Stimulated activated CD4-positive, alpha-beta T cell treated with anti-CD3 and anti-CD28 coated beads, TNF-alpha, amount 100 ng/mL, for 24 hours (primary cell): ENCODE data around the gene LCNL1.

ENCODE experiments used
- DNase-seq, 3 experiments: peaks; one replicate each; pipeline ENCODE4 v3.0.0-alpha.2; 2020; ENCODE audit warnings: low read depth in 3 of 3

LCNL1 gene

DNA sequence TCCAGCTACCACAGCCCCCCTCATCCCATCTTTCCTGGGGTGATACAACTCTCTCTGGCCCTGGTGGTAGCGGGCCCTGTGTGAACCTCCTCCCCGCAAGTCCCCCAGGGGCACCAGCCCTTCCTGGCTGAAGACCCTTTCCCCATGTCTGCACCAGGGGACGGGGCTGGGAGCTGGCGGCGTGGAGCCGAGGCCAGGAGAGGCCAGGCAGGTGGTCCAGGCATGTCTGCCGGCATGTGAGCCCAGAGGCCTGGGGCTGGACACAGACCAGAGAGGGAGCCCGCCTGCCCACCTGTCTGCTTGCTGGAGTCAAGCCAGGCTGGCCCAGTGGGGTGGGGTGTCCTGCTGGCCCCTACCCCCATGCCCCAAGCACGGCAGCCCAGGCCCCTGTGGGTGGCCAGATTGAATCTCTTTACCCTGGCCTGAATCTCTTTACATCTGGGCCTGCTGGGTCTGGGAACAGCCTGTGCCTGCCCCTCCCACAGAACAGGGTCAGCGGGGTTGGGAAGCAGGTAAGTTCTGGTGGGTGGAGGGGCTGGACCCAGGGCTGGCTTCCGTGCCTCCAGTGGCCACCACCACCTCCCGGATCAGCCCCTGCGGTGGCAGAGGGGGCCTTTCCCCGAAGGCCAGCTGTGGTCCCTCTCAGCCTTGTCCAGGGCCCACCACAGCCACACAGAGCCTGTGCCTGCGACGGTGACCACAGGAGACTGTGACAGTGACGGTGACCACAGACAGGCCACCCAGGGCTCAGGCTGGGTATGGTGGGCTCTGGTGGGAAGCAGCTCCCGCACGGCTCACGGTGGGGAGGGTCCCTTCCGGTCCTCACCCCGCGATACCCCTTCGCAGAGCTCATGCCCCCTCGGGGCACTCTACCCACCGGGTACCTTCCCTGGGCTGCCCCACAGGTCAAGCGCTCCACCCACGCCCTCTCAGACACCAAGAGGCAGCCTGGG, 23.6 kb upstream of the LCNL1 start:
- DNase-seq = no peak

DNA sequence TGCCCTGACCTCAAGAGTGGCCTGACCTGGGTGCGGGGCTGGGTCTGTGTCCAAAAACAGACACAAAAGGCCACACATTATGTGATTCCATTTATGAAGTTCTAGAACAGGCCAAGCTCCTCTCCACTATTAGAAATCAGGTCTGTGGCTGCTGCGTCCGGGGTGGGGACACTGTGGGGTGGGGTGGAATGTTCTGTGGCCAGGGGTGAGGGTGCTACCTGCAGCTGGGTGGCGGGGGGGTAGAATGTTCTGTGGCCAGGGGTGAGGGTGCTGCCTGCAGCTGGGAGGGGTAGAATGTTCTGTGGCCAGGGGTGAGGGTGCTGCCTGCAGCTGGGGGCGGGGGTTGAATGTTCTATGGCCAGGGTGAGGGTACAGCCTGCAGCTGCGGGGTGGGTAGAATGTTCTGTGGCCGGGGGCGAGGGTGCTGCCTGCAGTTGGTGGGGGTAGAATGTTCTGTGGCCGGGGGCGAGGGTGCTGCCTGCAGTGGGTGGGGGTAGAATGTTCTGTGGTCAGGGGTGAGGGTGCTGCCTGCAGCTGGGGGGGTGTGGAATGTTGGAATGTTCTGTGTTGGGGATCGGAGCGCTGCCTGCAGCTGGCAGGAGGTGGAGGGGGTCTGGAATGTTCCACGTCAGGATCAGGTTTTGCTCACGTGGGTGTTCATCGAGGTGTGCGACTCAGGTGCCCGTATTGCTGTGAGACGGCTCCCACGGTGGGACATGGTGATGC, 22.4 kb upstream of the LCNL1 start:
- DNase-seq = no peak

DNA sequence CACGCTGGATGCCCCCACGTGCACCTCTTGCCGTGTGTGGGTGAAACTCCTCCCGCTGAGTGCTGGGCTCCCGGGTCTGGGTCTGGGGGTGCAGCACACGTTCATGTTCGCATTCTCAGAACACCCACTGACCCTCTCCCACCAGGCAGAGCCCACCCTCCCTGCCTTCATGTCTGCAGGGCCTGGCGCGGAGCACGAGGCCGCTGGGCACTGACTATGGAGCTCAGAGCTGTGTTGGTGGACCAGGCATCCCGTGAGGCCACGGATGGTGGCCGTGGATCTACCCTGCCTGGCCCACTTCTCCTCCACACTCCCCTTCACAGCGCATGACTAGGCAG, 21.9 kb upstream of the LCNL1 start:
- DNase-seq = no peak

GRCh38 chr9:136961279-136962065, 21.3 kb upstream of the LCNL1 start:
- DNase-seq = no peak

- no peak for DNase-seq
These were observed 20.6 kb upstream of the LCNL1 start for GRCh38 chr9:136962163-136962562.

- DNase-seq = no peak
These were observed 20.0 kb upstream of the LCNL1 start for GRCh38 chr9:136962701-136963248.

DNA sequence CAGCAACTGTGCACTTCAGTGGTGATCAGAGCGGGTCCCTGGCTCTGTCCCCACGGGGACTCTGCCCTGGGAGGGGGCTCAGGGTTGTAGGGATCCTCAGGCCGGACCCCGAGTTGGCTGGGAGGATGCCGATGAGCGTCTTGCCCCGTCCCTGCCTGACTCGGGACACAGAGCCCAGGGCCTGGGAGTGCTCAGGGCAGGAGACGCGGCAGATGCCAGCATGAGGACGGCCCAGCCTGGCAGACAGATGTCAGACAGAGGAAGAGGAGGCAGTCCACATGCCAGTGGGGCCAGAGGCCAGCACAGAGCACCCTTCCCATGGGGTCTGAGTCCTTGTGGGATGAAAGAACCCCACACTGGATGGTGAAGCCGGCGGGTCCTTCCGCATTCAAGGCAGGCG, 19.5 kb upstream of the LCNL1 start:
- DNase-seq = no peak

GRCh38 chr9:136963751-136964150, 19.0 kb upstream of the LCNL1 start:
- no peak for DNase-seq

GRCh38 chr9:136964171-136964689, 18.6 kb upstream of the LCNL1 start:
- DNase-seq = no peak

DNA sequence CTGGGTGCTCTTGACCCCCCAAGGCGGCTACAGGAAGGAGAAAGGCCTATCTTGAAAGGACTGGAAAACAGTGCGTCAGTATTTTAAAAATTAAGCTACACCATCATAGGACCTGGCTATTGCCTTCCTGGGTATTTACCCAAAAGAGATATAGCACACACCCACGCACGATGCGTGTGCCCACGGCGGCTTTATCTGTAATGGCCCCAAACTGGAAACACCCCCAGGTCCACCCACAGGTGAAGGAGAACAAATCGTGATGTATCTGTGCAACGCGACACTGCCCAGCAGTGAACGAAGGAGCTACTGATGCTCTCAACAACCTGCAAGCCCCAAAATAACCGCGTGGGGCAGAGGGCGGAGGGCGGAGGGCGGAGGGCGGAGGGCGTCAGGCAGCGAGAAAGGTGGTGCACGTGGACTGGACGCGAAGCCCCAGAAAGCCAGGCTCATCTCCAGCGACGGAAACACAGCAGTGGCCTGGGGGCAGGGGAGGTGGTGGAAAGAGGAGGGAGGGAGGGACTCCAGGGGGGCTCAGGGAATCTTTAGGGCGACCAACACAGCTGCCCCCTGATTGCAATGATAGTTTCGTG, 17.9 kb upstream of the LCNL1 start:
- no peak for DNase-seq

DNA sequence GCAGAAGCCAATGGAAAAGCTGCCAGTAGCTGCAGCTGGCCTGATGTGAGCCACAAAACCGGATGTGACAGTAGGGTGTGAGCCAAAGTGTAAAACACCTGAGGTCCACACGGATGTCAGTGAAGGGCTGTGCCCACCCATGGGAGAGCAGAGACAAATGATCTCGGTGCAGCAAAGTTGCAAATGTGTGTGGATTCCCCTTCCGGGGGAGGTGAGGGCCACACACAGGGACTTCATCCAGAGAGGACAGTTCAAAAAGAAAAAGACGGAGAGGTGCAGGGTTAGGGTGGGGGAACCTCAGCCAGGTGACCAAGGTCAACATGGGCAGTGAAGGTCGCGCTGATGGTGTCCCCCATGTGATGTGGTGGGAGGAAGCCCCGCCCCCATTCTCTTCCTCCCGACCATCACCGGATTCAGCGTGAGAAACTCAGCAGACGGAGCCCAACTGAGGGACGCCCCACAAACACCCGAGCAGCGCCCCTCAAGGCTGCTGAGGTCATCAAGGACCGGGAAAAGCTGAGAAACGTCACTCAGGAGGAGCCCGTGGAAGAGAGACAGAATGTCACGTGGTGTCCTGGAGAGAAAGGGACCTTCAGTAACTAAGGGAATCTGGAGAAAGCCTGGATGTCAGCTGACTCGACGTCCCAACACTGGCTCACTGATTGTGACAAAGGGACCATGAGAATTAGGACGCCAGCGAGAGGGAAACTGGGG, 16.9 kb upstream of the LCNL1 start:
- no peak for DNase-seq

GRCh38 chr9:136968333-136969127, 14.3 kb upstream of the LCNL1 start:
- DNase-seq = no peak

DNA sequence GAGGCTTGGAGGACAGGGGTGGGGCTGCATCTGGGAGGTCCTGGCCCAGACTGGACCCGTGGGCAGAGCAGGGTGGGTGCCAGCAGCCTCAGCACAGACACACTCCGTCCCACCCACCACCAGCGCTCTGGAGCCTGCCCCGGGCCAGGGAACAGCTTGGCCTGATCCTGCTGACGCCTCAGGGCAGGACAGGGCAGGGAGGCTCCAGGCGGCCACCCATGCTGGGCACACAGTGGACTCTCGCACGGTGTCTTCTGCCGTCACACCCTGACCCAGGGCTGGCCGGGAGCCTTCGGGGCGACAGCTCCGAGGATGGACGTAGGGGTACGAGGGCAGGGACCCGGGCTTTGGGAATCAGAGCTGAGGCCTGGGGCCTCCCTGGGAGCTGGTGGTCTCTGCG, 13.6 kb upstream of the LCNL1 start:
- no peak for DNase-seq

GRCh38 chr9:136969774-136970173, 13.0 kb upstream of the LCNL1 start:
- no peak for DNase-seq

DNA sequence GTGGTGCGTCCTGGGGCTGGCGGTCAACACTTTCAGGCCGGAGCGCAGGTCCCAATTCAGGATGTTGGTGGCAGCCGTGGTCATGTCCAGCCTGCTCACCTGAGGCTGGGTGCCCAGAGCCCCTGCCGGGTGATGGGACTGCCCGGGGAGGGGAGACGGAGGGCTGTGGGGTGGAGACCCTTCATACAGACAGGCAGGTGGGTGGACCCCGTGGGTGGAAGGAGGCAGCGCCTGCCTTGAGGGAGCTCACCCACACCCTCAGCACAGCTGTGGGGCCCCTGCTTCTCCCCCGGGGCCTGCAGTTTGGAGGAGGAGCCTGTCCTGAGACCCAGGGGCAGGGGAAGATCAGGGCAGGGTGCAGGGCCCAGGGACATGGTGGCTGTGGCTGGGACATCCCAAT, 12.4 kb upstream of the LCNL1 start:
- no peak for DNase-seq

DNA sequence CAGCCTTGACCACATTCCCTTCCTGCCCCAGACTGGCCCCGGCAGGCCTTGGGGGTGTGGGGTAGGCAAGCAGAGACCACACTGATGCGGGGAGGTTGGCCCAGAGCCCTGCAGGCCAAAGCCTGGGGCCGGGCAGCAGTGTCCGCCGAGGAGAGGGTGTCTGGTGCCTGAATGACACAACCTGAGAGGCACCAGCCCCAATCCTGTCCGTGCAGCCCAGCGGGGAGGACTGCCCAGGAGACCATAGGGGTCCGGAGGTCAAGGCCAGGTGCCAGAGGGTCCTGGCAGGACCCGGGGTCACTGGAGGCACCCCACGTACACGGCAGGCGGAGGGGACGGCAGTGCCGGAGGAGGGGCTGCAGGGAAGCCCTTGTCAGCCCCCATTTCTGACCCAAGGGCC, 11.0 kb upstream of the LCNL1 start:
- no peak for DNase-seq

GRCh38 chr9:136972335-136972734, 10.5 kb upstream of the LCNL1 start:
- DNase-seq = no peak

DNA sequence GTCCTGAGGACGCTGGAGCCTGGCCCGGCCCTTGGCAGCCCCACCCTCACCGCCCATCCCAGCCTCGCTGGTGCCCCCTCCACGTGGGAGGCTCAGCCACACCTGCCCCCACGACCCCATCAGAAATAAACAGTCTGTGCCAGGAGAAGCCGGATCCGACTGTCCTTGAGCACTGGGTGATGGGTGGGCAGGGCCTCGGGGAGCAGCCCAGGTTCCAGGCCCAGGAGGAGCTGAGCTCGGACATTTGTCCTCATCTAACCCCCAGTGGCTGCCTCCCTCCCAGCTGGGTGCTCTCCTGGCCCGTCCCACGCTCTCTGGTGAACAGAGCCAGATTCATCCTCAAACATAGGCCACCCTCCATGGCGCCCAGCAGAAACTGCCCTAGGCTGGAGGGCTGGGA, 10.1 kb upstream of the LCNL1 start:
- DNase-seq = no peak

DNA sequence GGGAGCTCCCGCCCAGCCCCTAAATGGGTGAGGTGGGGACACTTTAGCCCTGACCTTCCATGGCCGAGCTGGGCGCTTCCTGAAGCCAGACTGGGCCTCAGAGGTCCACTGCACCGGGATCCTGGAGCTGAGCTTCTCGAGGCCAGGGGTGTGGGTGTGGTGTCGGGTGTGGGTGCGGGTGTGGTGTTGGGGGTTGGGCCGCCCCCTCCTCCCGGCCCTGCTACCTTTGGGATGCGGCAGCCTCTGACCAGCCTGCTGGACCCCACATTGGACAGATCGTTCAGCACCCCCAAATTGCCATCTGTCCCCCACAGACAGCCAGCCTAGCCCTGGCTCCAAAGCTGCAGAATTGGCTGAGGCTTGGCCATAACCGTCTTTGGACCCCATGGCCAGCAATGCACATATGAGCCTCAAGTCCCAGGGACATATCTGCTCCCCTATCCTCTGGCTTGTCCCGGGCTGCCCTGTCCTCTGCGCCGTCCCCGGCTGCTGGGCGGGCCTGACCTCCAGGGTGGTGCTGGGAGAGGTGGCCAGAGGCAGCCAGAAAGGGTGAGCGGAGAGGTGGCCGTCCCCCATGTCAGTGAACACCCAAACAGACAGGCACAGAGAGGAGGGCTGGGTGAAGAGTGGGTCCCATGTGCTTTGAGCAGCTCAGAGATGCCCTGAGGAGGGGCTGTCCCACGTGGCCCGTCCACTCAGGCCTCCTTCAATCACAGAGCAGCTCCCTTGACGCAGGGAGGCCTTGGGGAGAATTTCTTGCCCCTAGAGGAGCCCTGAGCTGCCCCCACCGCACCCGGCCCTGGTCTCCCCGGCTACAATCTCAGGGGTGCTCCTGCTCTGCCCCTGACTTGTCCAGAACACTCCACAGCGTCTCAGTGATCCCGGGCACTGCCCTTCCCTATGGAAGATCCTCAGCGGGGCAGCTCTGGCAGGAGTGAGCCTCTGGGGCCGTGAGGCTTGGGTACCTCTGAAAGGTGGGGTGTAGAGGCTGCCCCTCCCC, 8.9 kb upstream of the LCNL1 start:
- no peak for DNase-seq
